NCI-H526 treated with DMSO at 0.1 percent for 48 hours (cell line): ENCODE results near the gene CLMN.
A peak's percentile ranks its signal among the peaks of the same experiment; 100 is the strongest.

Experiments
- DNase-seq: peaks from one replicate; lab custom pipeline; 2025; lab: John Stamatoyannopoulos, UW

Gene CLMN

GRCh38 chr14:95319312-95320077, at the start of gene CLMN:
Gene CLMN, minus strand, starts transcription at chr14:95319908. Its CDS starts 116 bp downstream, at chr14:95319792.
- DNase-seq = peak; percentile 48

GRCh38 chr14:95365401-95365800, 45.7 kb upstream of the CLMN start:
- no peak for DNase-seq

GRCh38 chr14:95364481-95365209, 44.9 kb upstream of the CLMN start:
- no peak for DNase-seq

- no peak for DNase-seq
Measured at GRCh38 chr14:95363468-95363954, 43.8 kb upstream of the CLMN start.

GRCh38 chr14:95362138-95362494, 42.4 kb upstream of the CLMN start:
- no peak for DNase-seq

GRCh38 chr14:95361373-95362137, 41.8 kb upstream of the CLMN start:
- no peak for DNase-seq

- no peak for DNase-seq
Measured at GRCh38 chr14:95360828-95361227, 41.1 kb upstream of the CLMN start.

- DNase-seq = no peak
Measured at GRCh38 chr14:95359994-95360826, 40.5 kb upstream of the CLMN start.

GRCh38 chr14:95356245-95356869, 36.6 kb upstream of the CLMN start:
- DNase-seq = no peak

GRCh38 chr14:95355422-95355821, 35.7 kb upstream of the CLMN start:
- DNase-seq = no peak

- DNase-seq = no peak
Measured at GRCh38 chr14:95354834-95355233, 35.1 kb upstream of the CLMN start.

GRCh38 chr14:95353664-95354063, 34.0 kb upstream of the CLMN start:
- no peak for DNase-seq

GRCh38 chr14:95353007-95353406, 33.3 kb upstream of the CLMN start:
- no peak for DNase-seq

GRCh38 chr14:95352481-95352880, 32.8 kb upstream of the CLMN start:
- DNase-seq = no peak

- DNase-seq = no peak
Measured at GRCh38 chr14:95349241-95349640, 29.5 kb upstream of the CLMN start.

GRCh38 chr14:95348395-95349080, 28.8 kb upstream of the CLMN start:
- DNase-seq = no peak

- no peak for DNase-seq
Measured at GRCh38 chr14:95346820-95347219, 27.1 kb upstream of the CLMN start.

- DNase-seq = no peak
Measured at GRCh38 chr14:95346266-95346665, 26.6 kb upstream of the CLMN start.

GRCh38 chr14:95345032-95345431, 25.3 kb upstream of the CLMN start:
- DNase-seq = no peak

GRCh38 chr14:95344536-95344935, 24.8 kb upstream of the CLMN start:
- DNase-seq = no peak

- DNase-seq = no peak
Measured at GRCh38 chr14:95341564-95341963, 21.9 kb upstream of the CLMN start.
